Measurements from ENCODE around the gene PPM1N. TPM values are rescaled to one million over a fixed set of nuclear protein-coding genes. Genes with fewer than 3 reads are reported as not detected.
A peak's percentile ranks its signal among the peaks of the same experiment; 100 is the strongest.

PPM1N gene
- total and polyA plus RNA-seq, 2 donors (not counting 1 experiment from before 2014, with no cell fraction given) = 2.3 to 2.8 TPM

DNA sequence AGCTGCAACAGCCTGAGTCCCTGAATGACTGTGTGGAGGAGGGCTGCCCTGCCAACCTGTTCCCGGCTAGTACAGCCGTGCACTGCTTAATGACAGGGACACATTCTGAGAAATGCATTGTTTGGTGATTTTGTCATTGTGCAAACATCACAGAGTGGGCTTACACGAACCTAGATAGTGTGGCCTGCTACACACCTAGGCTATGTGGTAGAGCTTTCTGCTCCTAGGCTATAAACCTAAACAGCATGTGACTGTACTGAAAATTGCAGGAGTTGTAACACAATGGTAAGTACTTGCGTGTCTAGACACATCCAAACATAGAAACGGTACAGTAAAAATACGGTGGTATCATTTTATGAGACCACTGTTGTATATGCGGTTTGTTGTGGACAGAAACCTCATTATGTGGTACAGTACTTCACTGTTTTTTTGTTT is 44.0 kb downstream of the PPM1N start:
- DNase-seq (ENCODE audit: low read depth in 2 of 2) = no peak
- no peaks in the 10 kb centered on the region for H3K27me3 ChIP-seq (ENCODE audit: control insufficient read depth, insufficient read depth, low read length)
- H3K9ac ChIP-seq (ENCODE audit: insufficient read depth, low read length) = no peak overlapping the region
- no peak overlapping the region for H2AFZ ChIP-seq (ENCODE audit: low read length)
- H3K79me2 ChIP-seq (ENCODE audit: control insufficient read depth, insufficient read depth, low read length) = no peaks in the 10 kb centered on the region
- TF ChIP-seq CTCF (conservative IDR thresholded peaks at IDR 0.05 in 1 of 2, IDR thresholded peaks at IDR 0.05 in 1 of 2; ENCODE audit: low read depth in 1 of 2, low read length in 2 of 2) = no peak
- TF ChIP-seq EZH2 (IDR thresholded peaks at IDR 0.05; ENCODE audit: low read length, missing control alignments) = no peak
- no peaks in the 10 kb centered on the region for H3K9me3 ChIP-seq (ENCODE audit: control insufficient read depth, insufficient read depth, low read depth, low read length)
- H3K4me2 ChIP-seq (ENCODE audit: extremely low read depth, insufficient read depth, low read length) = no peak overlapping the region
- no peak overlapping the region for H3K4me3 ChIP-seq (replicated peaks in 1 of 4; ENCODE audit: control extremely low read depth in 1 of 4, insufficient read depth in 1 of 4, low read depth in 3 of 4, low read length in 4 of 4)
- no peaks in the 10 kb centered on the region for H3K4me1 ChIP-seq (ENCODE audit: control insufficient read depth, extremely low read depth, insufficient read depth, low read length)
- H3K27ac ChIP-seq (ENCODE audit: insufficient read depth, low read length) = no peak overlapping the region
- no peaks in the 10 kb centered on the region for H4K20me1 ChIP-seq (ENCODE audit: control insufficient read depth, extremely low read depth, insufficient read depth, low read length)
- no peaks in the 10 kb centered on the region for H3K36me3 ChIP-seq (ENCODE audit: control insufficient read depth, insufficient read depth, low read length)

DNA sequence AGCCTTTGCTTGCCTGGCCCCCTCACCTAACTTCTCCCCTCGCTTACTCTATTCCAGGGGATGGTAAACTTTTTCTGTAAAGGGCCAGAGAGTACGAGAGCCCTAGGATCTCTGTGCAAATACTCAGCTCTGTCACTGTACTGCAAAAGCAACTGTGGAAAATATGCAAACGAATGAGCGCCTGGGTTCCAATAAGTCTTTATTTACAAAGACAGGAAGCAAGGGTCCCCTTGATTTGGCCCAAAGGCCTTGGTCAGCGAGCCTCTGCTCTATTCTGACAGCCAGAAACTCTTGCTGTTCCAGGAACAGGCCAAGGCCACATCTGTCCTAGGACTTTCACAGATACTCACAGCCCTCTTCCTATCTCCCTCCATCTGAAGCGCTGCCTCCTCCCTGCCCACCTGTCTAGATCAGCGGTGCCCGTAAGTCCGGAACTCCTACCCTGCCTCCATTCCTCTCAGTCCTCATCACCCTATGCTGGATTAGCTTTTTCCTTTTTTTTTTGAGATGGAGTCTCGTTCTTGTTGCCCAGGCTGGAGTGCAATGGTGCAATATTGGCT is 49.0 kb downstream of the PPM1N start:
- Histone ChIP-seq H3K4me1 (ENCODE audit: control insufficient read depth, extremely low read depth, insufficient read depth, low read length) (no peaks in the 10 kb centered on the region), H3K9ac (ENCODE audit: insufficient read depth, low read length) (no peak overlapping the region), H3K79me2 (ENCODE audit: control insufficient read depth, insufficient read depth, low read length) (no peaks in the 10 kb centered on the region), H4K20me1 (ENCODE audit: control insufficient read depth, extremely low read depth, insufficient read depth, low read length) (no peaks in the 10 kb centered on the region), H3K27ac (ENCODE audit: insufficient read depth, low read length) (no peak overlapping the region), H3K4me3 (replicated peaks in 1 of 4; ENCODE audit: control extremely low read depth in 1 of 4, insufficient read depth in 1 of 4, low read depth in 3 of 4, low read length in 4 of 4) (no peak overlapping the region), H2AFZ (ENCODE audit: low read length) (no peak overlapping the region), H3K36me3 (ENCODE audit: control insufficient read depth, insufficient read depth, low read length) (no peaks in the 10 kb centered on the region), H3K9me3 (ENCODE audit: control insufficient read depth, insufficient read depth, low read depth, low read length) (no peaks in the 10 kb centered on the region), H3K27me3 (ENCODE audit: control insufficient read depth, insufficient read depth, low read length) (no peaks in the 10 kb centered on the region), H3K4me2 (ENCODE audit: extremely low read depth, insufficient read depth, low read length) (no peak overlapping the region)
- no peak for DNase-seq (ENCODE audit: low read depth in 2 of 2)
- TF ChIP-seq EZH2 (IDR thresholded peaks at IDR 0.05; ENCODE audit: low read length, missing control alignments) (no peak), CTCF (conservative IDR thresholded peaks at IDR 0.05 in 1 of 2, IDR thresholded peaks at IDR 0.05 in 1 of 2; ENCODE audit: low read depth in 1 of 2, low read length in 2 of 2) (no peak)

GRCh38 chr19:45547965-45548609 is 49.8 kb downstream of the PPM1N start:
- Histone ChIP-seq H3K4me1 (ENCODE audit: control insufficient read depth, extremely low read depth, insufficient read depth, low read length) (no peaks in the 10 kb centered on the region), H3K4me3 (replicated peaks in 1 of 4; ENCODE audit: control extremely low read depth in 1 of 4, insufficient read depth in 1 of 4, low read depth in 3 of 4, low read length in 4 of 4) (no peak overlapping the region), H3K27ac (ENCODE audit: insufficient read depth, low read length) (no peak overlapping the region), H3K36me3 (ENCODE audit: control insufficient read depth, insufficient read depth, low read length) (no peaks in the 10 kb centered on the region), H3K4me2 (ENCODE audit: extremely low read depth, insufficient read depth, low read length) (no peak overlapping the region), H4K20me1 (ENCODE audit: control insufficient read depth, extremely low read depth, insufficient read depth, low read length) (no peaks in the 10 kb centered on the region), H3K79me2 (ENCODE audit: control insufficient read depth, insufficient read depth, low read length) (no peaks in the 10 kb centered on the region), H3K9me3 (ENCODE audit: control insufficient read depth, insufficient read depth, low read depth, low read length) (no peaks in the 10 kb centered on the region), H2AFZ (ENCODE audit: low read length) (no peak overlapping the region), H3K27me3 (ENCODE audit: control insufficient read depth, insufficient read depth, low read length) (no peaks in the 10 kb centered on the region), H3K9ac (ENCODE audit: insufficient read depth, low read length) (no peak overlapping the region)
- DNase-seq (ENCODE audit: low read depth in 2 of 2) = peak; percentile 19 to 41
- TF ChIP-seq EZH2 (IDR thresholded peaks at IDR 0.05; ENCODE audit: low read length, missing control alignments) (no peak), CTCF (conservative IDR thresholded peaks at IDR 0.05 in 1 of 2, IDR thresholded peaks at IDR 0.05 in 1 of 2; ENCODE audit: low read depth in 1 of 2, low read length in 2 of 2) (no peak)

Other genes with a start within 250 kb of the PPM1N start
- 7.4 and 8.9 TPM in 2 replicates for gene MARK4, start 247.2 kb upstream of the PPM1N start, total RNA-seq
- gene MARK4, start 247.2 kb upstream of the PPM1N start, polyA plus RNA-seq = 14.1 and 19.5 TPM in 2 replicates
- gene CKM, start 175.6 kb upstream of the PPM1N start, total RNA-seq = not detected in 2 replicates
- 0.03 TPM in 1 of 2 replicates, not detected in the other for gene CKM, start 175.6 kb upstream of the PPM1N start, polyA plus RNA-seq
- 0.17 TPM in 1 of 2 replicates, not detected in the other for gene KLC3, start 157.7 kb upstream of the PPM1N start, total RNA-seq
- 0.09 TPM in 1 of 2 replicates, not detected in the other for gene KLC3, start 157.7 kb upstream of the PPM1N start, polyA plus RNA-seq
- 16.7 and 21.6 TPM in 2 replicates for gene ERCC2, start 127.9 kb upstream of the PPM1N start, total RNA-seq
- gene ERCC2, start 127.9 kb upstream of the PPM1N start, polyA plus RNA-seq = 51.6 and 57.1 TPM in 2 replicates
- gene PPP1R13L, start 93.4 kb upstream of the PPM1N start, total RNA-seq = 1.5 and 3.0 TPM in 2 replicates
- gene PPP1R13L, start 93.4 kb upstream of the PPM1N start, polyA plus RNA-seq = 1.2 and 5.8 TPM in 2 replicates
- gene POLR1G, start 91.8 kb upstream of the PPM1N start, total RNA-seq = 3.6 and 5.4 TPM in 2 replicates
- gene POLR1G, start 91.8 kb upstream of the PPM1N start, polyA plus RNA-seq = 4.7 and 5.3 TPM in 2 replicates
- 81.1 and 81.4 TPM in 2 replicates for gene ERCC1, start 74.5 kb upstream of the PPM1N start, total RNA-seq
- gene ERCC1, start 74.5 kb upstream of the PPM1N start, polyA plus RNA-seq = 49.3 and 69.6 TPM in 2 replicates
- gene FOSB, start 30.4 kb upstream of the PPM1N start, total RNA-seq = 9.5 and 24.9 TPM in 2 replicates
- 2.8 and 48.6 TPM in 2 replicates for gene FOSB, start 30.4 kb upstream of the PPM1N start, polyA plus RNA-seq
- gene RTN2, start 1.4 kb upstream of the PPM1N start, total RNA-seq = 5.1 and 7.9 TPM in 2 replicates
- 8.9 and 11.7 TPM in 2 replicates for gene RTN2, start 1.4 kb upstream of the PPM1N start, polyA plus RNA-seq
- 33.1 and 40.3 TPM in 2 replicates for gene VASP, start 9.0 kb downstream of the PPM1N start, total RNA-seq
- gene VASP, start 9.0 kb downstream of the PPM1N start, polyA plus RNA-seq = 62.3 and 67.9 TPM in 2 replicates
- gene OPA3, start 86.4 kb downstream of the PPM1N start, total RNA-seq = 3.1 and 3.8 TPM in 2 replicates
- gene OPA3, start 86.4 kb downstream of the PPM1N start, polyA plus RNA-seq = 8.3 and 11.3 TPM in 2 replicates
- gene GPR4, start 103.8 kb downstream of the PPM1N start, total RNA-seq = under 0.01 TPM in 1 of 2 replicates, not detected in the other
- 0.47 and 0.58 TPM in 2 replicates for gene GPR4, start 103.8 kb downstream of the PPM1N start, polyA plus RNA-seq
- gene EML2, start 141.0 kb downstream of the PPM1N start, total RNA-seq = 34.7 and 69.9 TPM in 2 replicates
- 11.0 and 11.2 TPM in 2 replicates for gene EML2, start 141.0 kb downstream of the PPM1N start, polyA plus RNA-seq
- not detected in 2 replicates for gene GIPR, start 169.8 kb downstream of the PPM1N start, total RNA-seq
- 0.05 and 0.25 TPM in 2 replicates for gene GIPR, start 169.8 kb downstream of the PPM1N start, polyA plus RNA-seq
- gene SNRPD2, start 193.5 kb downstream of the PPM1N start, total RNA-seq = 361 and 362 TPM in 2 replicates
- gene SNRPD2, start 193.5 kb downstream of the PPM1N start, polyA plus RNA-seq = 440 and 635 TPM in 2 replicates
- gene QPCTL, start 194.2 kb downstream of the PPM1N start, total RNA-seq = 4.9 and 9.4 TPM in 2 replicates
- 4.6 and 5.8 TPM in 2 replicates for gene QPCTL, start 194.2 kb downstream of the PPM1N start, polyA plus RNA-seq
- gene FBXO46, start 232.5 kb downstream of the PPM1N start, total RNA-seq = 3.1 and 3.3 TPM in 2 replicates
- gene FBXO46, start 232.5 kb downstream of the PPM1N start, polyA plus RNA-seq = 1.6 and 2.0 TPM in 2 replicates
- gene MEIOSIN, start 235.0 kb downstream of the PPM1N start, total RNA-seq = not detected in 2 replicates
- not detected in 2 replicates for gene MEIOSIN, start 235.0 kb downstream of the PPM1N start, polyA plus RNA-seq